HG03558 (cell line): ENCODE results near the gene ZFP3.
"Not testable (repeated sequence)": the region's sequence is repeated elsewhere in the genome, so short reads cannot be mapped to it uniquely, and the experiment has no call there.

Source experiments
- ATAC-seq: cut with Tn5 transposase; IDR thresholded peaks from one replicate; pipeline ENCODE4 v1.9.1; 2021; ENCODE audit warnings: moderate number of reproducible peaks; ENCODE audit not compliant: unreplicated experiment; ENCODE audit errors: extremely low read depth

ZFP3 gene

GRCh38 chr17:5123343-5124124 is 45.3 kb downstream of the ZFP3 start:
- no peak for ATAC-seq

DNA sequence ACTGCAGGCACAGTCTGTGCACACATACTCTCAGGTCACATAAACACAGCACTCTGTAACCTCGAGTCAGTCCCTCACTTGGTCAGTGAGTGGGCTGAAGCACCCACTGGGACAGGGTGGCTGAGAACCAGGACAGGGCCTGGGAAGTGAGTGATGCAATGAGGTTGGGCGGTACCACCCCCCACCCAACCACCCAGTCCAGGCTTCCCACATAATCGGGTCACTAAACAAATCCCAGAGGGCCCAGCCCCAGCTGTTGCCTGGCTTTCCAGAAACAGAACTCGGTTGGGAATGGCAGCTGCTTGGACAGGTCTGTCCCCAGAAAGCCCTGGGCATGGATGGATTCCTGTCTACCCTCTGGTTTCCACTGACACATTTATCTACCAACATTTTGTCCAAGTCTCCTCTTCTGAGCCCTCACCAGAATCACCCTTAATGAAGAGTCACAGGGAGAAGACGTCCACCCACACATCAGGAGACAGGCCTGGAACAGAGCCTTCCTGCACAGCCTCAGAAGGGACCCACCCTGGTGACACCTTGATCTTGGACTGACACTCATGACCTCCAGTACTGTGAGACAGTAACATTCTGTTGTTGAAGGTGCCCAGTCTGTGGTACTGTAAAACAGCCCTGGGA is 46.0 kb downstream of the ZFP3 start:
- ATAC-seq = not testable (repeated sequence)

- ATAC-seq = not testable (repeated sequence)
These were observed 46.6 kb downstream of the ZFP3 start for GRCh38 chr17:5124896-5125295.

DNA sequence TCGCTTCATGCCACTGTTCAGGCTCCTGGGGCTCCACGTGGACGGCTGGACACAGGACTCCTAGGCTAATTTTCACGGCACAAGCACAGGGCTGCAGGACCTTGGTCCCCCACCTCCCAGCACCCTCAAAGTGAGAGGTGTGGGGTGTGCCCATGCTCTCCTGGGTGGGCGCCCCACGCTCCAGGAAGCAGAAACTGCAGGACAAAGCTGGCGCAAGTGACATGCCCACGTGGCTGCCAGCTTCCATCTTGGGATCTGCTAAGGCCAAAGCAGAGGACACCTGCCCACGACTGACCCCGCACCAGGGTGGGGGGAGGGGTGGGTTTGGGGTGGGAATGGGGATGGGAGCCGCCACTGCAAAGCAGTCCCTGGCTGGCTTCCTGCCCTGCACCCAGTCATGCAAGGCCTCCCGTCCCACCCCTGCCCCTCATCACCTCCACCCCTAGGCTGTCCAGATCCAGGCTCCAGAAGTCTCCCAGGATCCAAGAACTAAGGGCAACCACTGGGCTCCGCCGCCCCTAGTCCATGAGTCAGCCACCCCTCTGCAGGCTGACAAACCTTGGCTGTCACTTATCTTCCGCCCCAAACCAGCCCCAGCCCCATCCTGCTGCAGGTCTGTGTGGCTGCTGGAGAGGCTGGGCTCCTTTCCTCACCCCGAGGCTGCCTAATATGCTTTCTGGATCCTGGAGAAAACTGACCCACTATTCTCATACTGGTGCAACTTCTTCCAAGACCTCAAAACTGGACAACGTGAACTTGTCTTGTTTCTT is 48.6 kb downstream of the ZFP3 start:
- ATAC-seq = no peak

GRCh38 chr17:5127910-5128309 is 49.6 kb downstream of the ZFP3 start:
- ATAC-seq = no peak

- not testable (repeated sequence) for ATAC-seq
These were observed 50.1 kb downstream of the ZFP3 start for GRCh38 chr17:5128387-5128786.

DNA sequence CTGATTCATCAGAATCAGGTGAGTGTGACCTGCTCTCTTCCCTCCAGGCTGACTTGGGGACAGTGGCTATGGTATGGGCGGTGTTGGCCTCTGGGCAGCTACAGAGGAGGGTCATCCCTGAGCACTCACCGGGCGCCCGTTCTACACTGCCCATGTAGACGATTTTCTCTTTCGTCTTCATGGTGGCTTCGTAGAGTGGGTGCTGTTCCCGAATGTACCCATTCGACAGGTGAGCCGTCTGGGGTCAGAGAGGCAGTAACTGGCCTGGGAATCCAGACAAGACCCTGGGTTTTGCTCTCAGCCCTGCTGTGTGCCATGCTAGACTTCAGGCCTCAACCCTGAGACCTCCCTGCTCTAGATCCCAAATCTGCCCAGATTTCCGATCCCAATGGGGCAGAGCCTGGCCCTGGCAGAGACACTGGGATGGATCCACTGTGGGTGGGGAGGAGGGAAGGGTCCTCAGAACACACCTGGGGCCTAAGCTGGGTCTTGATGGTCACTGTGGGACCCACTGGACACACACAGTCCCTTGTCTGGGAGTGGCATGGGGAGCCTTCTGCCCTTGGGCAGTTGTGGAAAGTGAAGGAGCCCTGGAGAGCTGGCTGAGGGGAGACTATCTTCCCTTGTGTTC is 50.8 kb downstream of the ZFP3 start:
- no peak for ATAC-seq

DNA sequence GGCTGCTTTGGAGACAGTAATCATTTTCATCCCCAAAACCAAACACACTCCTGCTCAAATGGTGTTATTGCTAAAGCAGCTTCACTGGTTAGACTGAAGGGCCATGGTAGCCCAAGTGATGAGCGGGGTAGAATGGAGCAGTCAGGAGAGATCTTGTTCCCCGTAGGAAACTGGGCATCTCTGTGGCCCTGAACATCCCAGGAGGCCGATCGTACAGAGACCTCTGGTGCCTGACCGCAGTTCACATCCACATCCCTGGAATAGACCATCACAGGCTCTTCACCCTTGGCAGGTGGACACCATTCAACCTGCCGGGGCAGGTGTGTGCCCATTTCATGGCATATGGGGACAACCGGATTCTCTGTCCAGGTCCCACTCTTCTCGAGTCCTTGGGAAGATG is 51.5 kb downstream of the ZFP3 start:
- ATAC-seq = not testable (repeated sequence)

DNA sequence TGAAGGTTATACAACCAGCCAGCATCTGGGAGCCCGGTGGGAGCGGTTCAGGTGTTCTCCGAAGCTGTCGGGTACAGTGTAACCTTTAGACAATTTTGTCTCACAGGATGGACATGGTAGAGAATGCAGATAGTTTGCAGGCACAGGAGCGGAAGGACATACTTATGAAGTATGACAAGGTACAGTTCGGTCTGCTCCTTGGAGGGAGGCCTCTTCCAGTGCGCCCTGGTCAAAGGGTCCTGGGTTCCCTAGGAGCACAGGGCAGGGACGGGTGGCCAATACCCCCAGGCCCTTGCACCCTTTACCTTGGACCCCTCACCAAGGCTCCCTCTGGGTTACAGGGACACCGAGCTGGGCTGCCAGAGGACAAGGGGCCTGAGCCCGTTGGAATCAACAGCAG is 52.0 kb downstream of the ZFP3 start:
- not testable (repeated sequence) for ATAC-seq

- ATAC-seq = not testable (repeated sequence)
These were observed 52.4 kb downstream of the ZFP3 start for GRCh38 chr17:5130687-5131086.

DNA sequence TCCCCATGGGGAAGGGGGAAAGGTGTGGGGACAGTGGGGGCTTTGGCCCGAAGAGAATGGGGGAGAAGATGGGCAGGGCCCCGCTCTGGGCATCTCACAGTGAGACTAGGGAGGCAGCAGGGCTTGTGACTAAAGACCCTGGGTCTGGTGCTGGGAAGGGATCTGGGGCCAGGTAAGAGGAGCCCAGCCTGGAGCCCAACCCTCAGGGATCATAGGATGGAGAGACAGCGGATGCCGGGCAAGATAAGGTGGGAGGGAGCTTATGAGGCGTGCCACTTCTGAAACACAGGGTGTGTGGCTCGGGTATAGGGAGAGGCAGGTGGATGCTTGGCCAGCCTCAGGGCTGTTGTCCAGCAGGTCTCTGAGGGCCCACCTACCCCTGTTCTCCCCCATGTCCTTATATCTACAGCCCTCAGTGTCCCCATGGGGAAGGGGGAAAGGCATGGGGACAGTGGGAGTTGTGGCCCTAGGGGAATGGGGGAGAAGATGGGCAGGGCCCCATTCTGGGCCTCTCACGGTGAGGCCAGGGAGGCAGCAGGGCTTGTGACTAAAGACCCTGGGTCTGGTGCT is 53.0 kb downstream of the ZFP3 start:
- no peak for ATAC-seq

- not testable (repeated sequence) for ATAC-seq
These were observed 53.7 kb downstream of the ZFP3 start for GRCh38 chr17:5131799-5132502.

GRCh38 chr17:5132503-5133225 is 54.4 kb downstream of the ZFP3 start:
- ATAC-seq = not testable (repeated sequence)

DNA sequence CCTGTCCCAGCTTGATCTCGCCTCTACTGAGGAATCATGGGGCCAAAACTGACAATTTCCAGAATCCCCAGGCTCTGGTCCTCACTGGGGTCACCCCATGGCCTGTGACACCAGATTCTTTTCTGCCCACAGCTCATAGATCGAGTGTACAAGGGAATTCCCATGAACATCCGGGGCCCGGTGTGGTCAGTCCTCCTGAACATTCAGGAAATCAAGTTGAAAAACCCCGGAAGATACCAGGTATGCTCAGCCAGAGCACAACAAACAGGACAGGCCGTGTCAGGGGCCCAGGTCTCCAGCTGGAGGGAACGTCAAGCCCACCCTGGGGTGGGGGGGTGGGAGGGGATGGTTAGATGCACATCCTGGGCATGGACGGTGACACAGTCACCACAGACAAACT is 55.0 kb downstream of the ZFP3 start:
- ATAC-seq = no peak

DNA sequence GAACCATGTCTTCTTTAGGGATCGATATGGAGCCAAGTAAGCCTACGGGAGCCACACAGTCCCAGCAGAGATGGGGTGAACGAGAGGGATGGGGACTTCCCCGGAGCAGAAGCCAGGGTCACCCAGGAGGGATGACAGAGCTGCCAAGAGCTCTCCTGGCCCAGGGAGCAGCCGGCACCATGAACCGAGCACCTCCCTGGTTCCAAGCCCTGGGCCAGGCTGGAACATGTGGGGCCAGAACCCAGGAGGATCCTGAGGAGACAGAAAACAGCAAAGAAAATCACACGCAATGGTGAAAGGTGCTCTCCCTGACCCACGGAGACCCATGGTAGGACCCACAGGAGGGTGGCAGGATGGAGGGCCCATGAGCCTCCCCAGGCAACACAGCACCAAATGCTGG is 55.7 kb downstream of the ZFP3 start:
- not testable (repeated sequence) for ATAC-seq

DNA sequence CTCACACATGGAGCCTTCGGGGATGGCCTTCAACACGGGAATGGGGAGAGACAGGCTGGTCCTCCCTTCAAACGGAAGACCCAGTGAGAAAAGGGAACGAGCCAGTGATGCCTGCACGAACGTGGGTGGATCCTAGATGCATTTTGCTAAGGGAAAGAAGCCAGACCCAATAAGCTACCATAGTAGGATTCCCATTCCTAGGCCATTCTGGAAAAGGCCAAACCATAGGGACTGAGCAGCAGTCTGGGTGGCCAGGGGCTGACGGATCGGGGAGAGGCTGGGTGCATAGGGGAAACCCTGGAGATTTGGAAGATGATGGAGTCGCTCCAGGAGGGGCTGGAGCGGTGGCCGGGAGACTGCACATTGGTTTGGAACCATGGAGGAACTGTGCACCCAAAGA is 56.3 kb downstream of the ZFP3 start:
- not testable (repeated sequence) for ATAC-seq

- not testable (repeated sequence) for ATAC-seq
These were observed 57.0 kb downstream of the ZFP3 start for GRCh38 chr17:5135131-5135712.

- no peak for ATAC-seq
These were observed 57.7 kb downstream of the ZFP3 start for GRCh38 chr17:5135726-5136579.
